ENCODE measurements around the gene NHLRC4. TPM values are rescaled to one million over a fixed set of nuclear protein-coding genes. Genes with fewer than 3 reads are reported as not detected.
A peak's percentile ranks its signal among the peaks of the same experiment; 100 is the strongest.

NHLRC4 gene
- total RNA-seq, 3 donors from 2014 or later: 0.26 to 0.82 (median 0.36) TPM

- no peak for TF ChIP-seq CTCF (IDR thresholded peaks at IDR 0.05)
- DNase-seq: peak; percentile 77 to 86 (median 83)
- peaks cover 20% of the 10 kb centered on the region for H3K4me1 ChIP-seq (ENCODE audit: low read depth)
- peak; percentile 84 for ATAC-seq
- H3K36me3 ChIP-seq (ENCODE audit: low read depth): no peaks in the 10 kb centered on the region
- intact Hi-C loops (cut with DNase I, micrococcal nuclease): no loop called here
- no peak overlapping the region for H3K4me3 ChIP-seq
- no peaks in the 10 kb centered on the region for H3K9me3 ChIP-seq
Observed at GRCh38 chr16:521381-522210, 45.2 kb upstream of the NHLRC4 start.

- ATAC-seq (no peak), DNase-seq (peak; percentile 36 to 58 (median 45))
- H3K4me3 ChIP-seq: no peak overlapping the region
- peaks cover 20% of the 10 kb centered on the region for H3K4me1 ChIP-seq (ENCODE audit: low read depth)
- TF ChIP-seq CTCF (IDR thresholded peaks at IDR 0.05): no peak
- intact Hi-C loops (cut with DNase I, micrococcal nuclease): no loop called here
- no peaks in the 10 kb centered on the region for H3K36me3 ChIP-seq (ENCODE audit: low read depth)
- H3K9me3 ChIP-seq: no peaks in the 10 kb centered on the region
Observed at GRCh38 chr16:522320-523096, 44.3 kb upstream of the NHLRC4 start.

- ATAC-seq (no peak), DNase-seq (peak in 1 of 3 donors; percentile 46)
- H3K36me3 ChIP-seq (ENCODE audit: low read depth): no peaks in the 10 kb centered on the region
- intact Hi-C loops (cut with DNase I, micrococcal nuclease): no loop called here
- H3K4me3 ChIP-seq: no peak overlapping the region
- no peak for TF ChIP-seq CTCF (IDR thresholded peaks at IDR 0.05)
- no peaks in the 10 kb centered on the region for H3K9me3 ChIP-seq
- H3K4me1 ChIP-seq (ENCODE audit: low read depth): peaks cover 20% of the 10 kb centered on the region
Observed at GRCh38 chr16:523097-523741, 43.6 kb upstream of the NHLRC4 start.

- intact Hi-C loops (cut with DNase I, micrococcal nuclease): no loop called here
- Histone ChIP-seq H3K36me3 (ENCODE audit: low read depth) (no peaks in the 10 kb centered on the region), H3K4me3 (no peak overlapping the region), H3K9me3 (no peaks in the 10 kb centered on the region), H3K4me1 (ENCODE audit: low read depth) (peaks cover 26% of the 10 kb centered on the region)
- ATAC-seq (no peak), DNase-seq (peak in 1 of 3 donors; percentile 55)
- TF ChIP-seq CTCF (IDR thresholded peaks at IDR 0.05): no peak
Observed at GRCh38 chr16:524274-525040, 42.3 kb upstream of the NHLRC4 start.

- no peak for DNase-seq
- no peak for TF ChIP-seq CTCF (IDR thresholded peaks at IDR 0.05)
- no peaks in the 10 kb centered on the region for H3K36me3 ChIP-seq (ENCODE audit: low read depth)
- intact Hi-C loops (cut with DNase I, micrococcal nuclease): no loop called here
- no peaks in the 10 kb centered on the region for H3K9me3 ChIP-seq
- H3K4me3 ChIP-seq: no peak overlapping the region
- peaks cover 33% of the 10 kb centered on the region for H3K4me1 ChIP-seq (ENCODE audit: low read depth)
- ATAC-seq: no peak
Observed at GRCh38 chr16:525123-525519, 41.7 kb upstream of the NHLRC4 start.
